GM19240 (cell line): ENCODE measurements around the gene RTL5.
A peak's percentile ranks its signal among the peaks of the same experiment; 100 is the strongest.

ENCODE experiments used
- DNase-seq: peaks from one replicate; pipeline ENCODE4 v3.0.0; 2011; ENCODE audit warnings: low spot score; ENCODE audit not compliant: insufficient read length

The RTL5 gene

GRCh38 chrX:72130156-72130761 lies 1.5 kb downstream of the RTL5 start:
- DNase-seq, result no peak

- DNase-seq, result no peak
Observed at GRCh38 chrX:72129661-72130060, 2.1 kb downstream of the RTL5 start.

GRCh38 chrX:72128881-72129280 lies 2.8 kb downstream of the RTL5 start:
- no peak for DNase-seq

GRCh38 chrX:72128183-72128834 lies 3.4 kb downstream of the RTL5 start:
- no peak for DNase-seq

GRCh38 chrX:72127332-72127731 lies 4.4 kb downstream of the RTL5 start:
- DNase-seq, result no peak

GRCh38 chrX:72126539-72127140 lies 5.1 kb downstream of the RTL5 start:
- peak; percentile 85 for DNase-seq

- DNase-seq, result no peak
Observed at GRCh38 chrX:72126048-72126415, 5.7 kb downstream of the RTL5 start.

GRCh38 chrX:72125331-72126047 lies 6.2 kb downstream of the RTL5 start:
- no peak for DNase-seq

GRCh38 chrX:72124540-72125201 lies 7.0 kb downstream of the RTL5 start:
- no peak for DNase-seq

- no peak for DNase-seq
Observed at GRCh38 chrX:72123471-72124185, 8.1 kb downstream of the RTL5 start.

- DNase-seq, result no peak
Observed at GRCh38 chrX:72122621-72123337, 8.9 kb downstream of the RTL5 start.

- DNase-seq, result no peak
Observed at GRCh38 chrX:72121383-72121782, 10.3 kb downstream of the RTL5 start.

GRCh38 chrX:72120837-72121236 lies 10.9 kb downstream of the RTL5 start:
- DNase-seq, result no peak

GRCh38 chrX:72117636-72118210 lies 14.0 kb downstream of the RTL5 start:
- no peak for DNase-seq

- DNase-seq, result no peak
Observed at GRCh38 chrX:72115380-72115779, 16.3 kb downstream of the RTL5 start.

- DNase-seq, result no peak
Observed at GRCh38 chrX:72114807-72115206, 16.9 kb downstream of the RTL5 start.

- DNase-seq, result no peak
Observed at GRCh38 chrX:72114306-72114705, 17.4 kb downstream of the RTL5 start.

GRCh38 chrX:72113461-72113860 lies 18.3 kb downstream of the RTL5 start:
- DNase-seq, result no peak

GRCh38 chrX:72110876-72111708 lies 20.6 kb downstream of the RTL5 start:
- no peak for DNase-seq
